ENCODE measurements around the gene WDR89. TPM values are rescaled to one million over a fixed set of nuclear protein-coding genes. Genes with fewer than 3 reads are reported as not detected.
"Not testable (repeated sequence)": the region's sequence is repeated elsewhere in the genome, so short reads cannot be mapped to it uniquely, and the experiment has no call there.

WDR89 gene
- polyA plus RNA-seq, 3 donors: 24.6 to 28.3 (median 24.8) TPM

DNA sequence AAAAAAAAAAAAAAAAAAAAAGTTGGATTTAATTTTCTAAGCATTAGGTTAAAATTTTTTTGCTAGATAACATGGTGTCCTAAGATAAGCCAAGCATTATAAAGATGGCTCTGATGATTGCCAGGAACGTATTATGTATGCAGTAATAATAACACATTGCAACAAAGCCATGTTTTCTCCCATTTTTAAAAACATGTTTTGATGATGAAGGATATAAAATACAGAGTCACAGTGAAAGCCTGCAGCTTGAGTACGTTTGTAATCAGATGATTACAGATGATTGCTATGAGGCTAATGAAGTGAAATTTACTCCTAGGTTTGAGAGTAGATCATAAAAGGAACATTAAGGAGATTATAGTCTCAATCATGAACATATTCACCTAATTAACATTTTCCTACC, 13.3 kb upstream of the WDR89 start:
- DNase-seq (ENCODE audit: low read depth in 3 of 3, low spot score in 2 of 3): no peak

DNA sequence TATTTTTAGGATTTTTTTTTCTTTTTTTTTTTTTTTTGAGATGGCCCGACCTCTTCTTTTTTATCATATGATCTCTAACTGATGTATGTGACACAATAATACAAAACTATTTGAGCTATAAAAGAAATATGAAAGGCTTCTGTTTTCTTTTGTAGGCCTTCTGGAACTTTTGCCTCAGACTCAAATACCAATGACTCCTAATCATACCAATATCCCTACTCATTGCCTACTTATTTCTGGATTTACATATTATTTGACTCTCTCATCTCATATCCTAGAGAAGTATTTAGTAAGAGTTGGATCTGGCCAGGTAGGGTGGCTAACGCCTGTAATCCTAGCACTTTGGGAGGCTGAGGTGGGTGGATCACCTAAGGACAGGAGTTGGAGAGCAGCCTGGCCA, 12.7 kb upstream of the WDR89 start:
- no peak for DNase-seq (ENCODE audit: low read depth in 3 of 3, low spot score in 2 of 3)

DNA sequence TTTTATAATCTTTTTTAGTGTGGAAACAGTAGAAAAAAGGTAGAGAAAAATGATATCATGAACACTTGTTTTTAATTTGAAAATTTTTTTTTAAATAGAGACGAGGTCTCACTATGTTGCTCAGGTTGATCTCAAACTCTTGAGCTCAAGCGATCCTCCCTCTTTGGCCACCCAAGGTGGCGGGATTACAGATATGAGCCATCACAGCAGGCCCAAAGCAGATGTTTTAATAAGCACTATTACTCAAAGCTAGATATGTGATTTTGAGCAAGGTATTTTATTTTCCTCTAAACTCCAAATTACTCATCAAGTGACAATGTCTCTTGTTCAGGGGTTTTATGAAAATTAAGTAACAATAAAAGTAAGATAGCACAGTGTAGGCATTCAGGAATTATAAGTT, 10.7 kb upstream of the WDR89 start:
- no peak for DNase-seq (ENCODE audit: low read depth in 3 of 3, low spot score in 2 of 3)

DNA sequence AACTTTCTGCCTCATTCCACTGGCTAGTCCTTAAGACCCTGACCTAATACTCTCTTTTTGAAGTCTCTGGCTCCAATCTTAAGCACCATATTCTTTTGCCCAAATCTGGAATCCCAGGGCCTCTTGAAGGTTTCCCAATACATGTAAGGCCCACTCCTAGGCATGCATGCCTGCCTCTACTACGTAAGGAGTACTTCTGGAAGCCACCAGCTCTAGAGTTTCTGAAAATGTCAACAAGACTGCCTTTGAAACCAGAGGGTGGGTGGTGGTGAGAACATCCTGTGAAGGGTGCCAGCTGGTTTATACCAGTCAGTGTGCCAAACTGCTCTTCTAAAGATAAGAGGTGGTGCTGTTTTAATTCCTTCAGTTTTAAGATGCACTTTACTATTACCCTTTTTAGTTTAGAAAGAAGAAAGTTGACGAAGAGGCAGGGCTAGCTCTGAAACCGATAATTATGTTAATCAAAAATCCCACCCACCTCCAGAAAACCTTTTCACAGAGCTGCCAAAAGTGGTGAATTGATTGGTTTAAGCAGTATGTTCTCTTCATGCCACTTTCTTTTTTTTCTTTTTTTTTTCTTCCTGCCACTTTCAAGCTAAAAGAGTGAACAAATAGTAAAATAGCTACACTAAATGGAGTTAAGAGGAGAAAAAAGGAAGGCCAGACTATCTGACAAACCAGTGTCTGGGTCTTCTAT, 8.7 kb upstream of the WDR89 start:
- DNase-seq (ENCODE audit: low read depth in 3 of 3, low spot score in 2 of 3): no peak

DNA sequence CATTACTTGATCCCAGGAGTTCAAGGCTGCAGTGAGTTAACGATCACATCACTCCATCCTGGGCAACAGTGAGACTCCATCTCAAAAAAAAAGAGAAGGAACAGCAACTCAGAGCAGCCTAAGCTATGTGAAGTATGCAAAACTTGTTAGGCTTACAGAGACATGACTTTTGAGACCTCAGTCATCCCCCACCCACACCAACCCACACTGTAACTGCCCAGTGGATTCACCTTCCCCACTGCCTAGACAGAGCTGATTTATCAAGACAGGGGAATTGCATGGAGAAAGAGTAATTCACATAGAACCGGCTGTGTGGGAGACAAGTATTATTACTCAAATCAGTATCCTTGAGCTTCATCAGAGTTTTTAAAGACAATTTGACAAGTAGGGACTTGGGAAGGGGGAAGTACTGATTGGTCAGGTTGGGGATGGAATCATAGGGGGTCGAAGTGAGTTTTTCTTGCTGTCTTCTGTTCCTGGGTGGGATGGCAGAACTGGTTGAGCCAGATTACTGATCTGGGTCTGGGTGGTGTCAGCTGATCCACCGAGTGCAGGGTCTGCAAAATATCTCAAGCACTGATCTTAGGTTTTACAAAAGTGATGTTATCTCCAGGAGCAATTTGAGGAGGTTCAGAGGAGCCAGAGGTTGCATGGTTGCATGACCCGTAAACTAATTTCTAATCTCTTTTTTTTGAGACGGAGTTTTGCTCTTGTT, 6.2 kb upstream of the WDR89 start:
- no peak for DNase-seq (ENCODE audit: low read depth in 3 of 3, low spot score in 2 of 3)

DNA sequence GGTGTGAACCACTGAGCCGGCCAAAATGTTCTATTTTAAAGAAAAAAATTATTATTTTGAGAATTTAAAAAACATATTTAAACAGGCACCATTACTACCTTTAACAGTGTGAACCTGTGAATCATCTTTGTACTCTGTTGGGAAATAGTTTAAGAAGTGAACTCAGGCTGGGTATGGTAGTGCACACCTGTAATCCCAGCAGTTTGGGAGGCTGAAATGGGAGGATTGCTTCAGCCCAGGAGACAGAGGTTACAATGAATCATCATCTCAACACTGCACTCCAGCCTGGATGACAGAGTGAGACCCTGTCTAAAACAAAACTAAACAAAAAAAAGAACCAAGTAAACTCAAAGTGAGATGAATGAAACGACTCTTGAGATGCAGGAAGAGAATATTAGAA, 3.1 kb upstream of the WDR89 start:
- DNase-seq (ENCODE audit: low read depth in 3 of 3, low spot score in 2 of 3): no peak

DNA sequence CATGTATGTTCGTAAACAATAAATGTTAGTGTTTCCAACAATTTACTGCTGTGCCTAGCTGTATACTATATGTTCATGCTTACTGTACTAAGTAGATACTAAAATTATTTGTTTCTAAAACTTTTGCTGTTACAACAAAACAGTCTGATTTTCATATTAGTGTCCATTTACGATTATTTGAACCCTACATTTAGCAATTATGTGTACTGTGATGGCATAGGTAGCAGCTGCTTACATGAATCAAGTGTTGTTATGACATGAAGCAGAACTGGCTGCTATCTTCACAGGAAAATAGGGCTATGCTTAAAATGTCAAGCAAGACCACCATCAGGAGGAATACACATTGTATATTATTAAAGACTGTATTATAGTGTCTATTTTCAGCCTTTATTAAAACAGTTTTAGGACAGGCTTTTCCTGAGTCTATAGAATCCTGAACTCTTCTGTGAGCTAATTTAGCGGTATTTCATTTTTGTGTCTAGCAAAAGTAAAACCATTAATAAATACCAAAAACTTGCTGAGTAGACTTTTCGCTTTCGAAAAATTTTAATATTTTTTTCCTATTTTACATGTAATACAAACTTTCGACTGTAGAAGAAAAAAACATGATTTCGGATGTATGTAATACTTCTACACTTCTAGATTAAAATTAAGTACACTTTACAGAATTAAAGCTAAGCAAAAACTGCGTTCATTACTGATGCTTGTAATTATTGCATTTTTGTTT, 1.1 kb upstream of the WDR89 start:
- DNase-seq (ENCODE audit: low read depth in 3 of 3, low spot score in 2 of 3): no peak

DNA sequence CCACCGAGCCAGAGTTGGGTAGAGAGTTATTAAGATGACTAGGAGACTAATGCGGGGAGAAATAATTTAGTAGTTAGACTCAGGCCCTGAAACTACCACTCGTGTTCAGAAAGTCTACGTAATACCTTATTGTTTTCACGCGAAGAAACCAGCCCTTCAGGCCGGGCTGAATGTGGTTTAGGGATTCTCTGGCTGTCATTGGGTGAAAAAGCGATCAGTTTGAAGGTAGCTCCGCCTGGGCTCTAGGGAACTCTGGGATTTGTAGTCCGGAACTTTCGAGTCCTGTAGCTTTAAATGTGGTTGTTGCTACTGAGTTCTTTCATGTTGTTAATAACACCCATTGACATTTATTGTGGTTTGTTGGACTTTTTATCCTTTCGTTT, 549 bp upstream of the WDR89 start:
- peak; percentile 95 to 99 (median 97) for DNase-seq (ENCODE audit: low read depth in 3 of 3, low spot score in 2 of 3)

DNA sequence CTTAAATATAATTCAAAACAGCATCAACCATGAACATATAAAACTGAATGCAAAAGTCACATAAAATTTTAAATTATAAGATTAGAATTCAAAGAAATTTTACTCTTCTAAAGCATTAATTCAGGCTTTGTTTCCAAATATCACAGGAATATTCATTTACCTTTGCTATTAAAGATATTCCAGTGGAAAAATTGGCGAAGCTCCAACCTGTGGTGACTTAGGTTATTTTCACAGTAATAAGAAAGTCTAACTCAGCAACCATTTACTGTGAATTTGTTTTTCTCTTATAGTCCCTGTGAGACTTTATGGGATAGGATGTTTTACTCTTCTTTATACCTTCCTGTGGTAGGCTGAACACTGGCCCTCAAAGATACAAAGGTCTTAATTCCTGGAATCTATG, 3.2 kb downstream of the WDR89 start:
- DNase-seq (ENCODE audit: low read depth in 3 of 3, low spot score in 2 of 3): no peak

DNA sequence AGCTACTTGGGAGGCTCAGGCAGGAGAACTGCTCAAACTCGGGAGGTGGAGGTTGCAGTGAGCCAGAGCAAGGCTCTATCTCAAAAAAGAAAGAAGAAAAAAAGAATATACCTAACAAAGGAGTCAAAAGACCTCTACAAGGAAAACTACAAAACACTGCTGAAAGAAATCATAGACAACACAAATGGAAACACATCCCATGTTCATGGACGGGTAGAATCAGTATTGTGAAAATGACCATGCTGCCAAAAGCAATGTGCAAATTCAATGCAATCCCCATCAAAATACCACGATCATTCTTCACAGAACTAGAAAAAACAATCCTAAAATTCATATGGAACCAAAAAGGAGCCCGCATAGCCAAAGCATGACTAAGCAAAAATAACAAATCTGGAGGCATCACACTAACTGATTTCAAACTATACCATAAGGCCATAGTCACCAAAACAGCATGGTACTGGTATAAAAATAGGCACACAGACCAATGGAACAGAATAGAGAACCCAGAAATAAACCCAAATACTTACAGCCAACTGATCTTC, 5.5 kb downstream of the WDR89 start:
- not testable (repeated sequence) for DNase-seq (ENCODE audit: low read depth in 3 of 3, low spot score in 2 of 3)

DNA sequence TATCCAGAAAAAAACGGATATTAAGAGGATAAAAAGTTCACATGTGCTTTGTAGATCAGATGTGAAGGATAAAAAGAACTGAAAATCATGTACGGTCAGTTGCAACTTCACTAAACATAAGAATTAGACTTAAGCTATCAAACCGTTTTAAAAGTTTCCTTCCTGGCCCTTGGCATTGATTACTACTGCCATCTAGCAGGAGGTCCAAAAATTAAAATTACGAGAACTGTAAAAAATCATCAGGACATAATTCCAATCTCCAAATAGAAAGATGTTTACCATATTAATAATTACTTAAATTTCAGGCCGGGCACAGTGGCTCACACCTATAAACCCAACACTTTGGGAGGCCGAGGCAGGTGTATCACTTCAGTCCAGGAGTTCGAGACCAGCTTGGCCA, 7.9 kb downstream of the WDR89 start:
- DNase-seq (ENCODE audit: low read depth in 3 of 3, low spot score in 2 of 3): no peak

DNA sequence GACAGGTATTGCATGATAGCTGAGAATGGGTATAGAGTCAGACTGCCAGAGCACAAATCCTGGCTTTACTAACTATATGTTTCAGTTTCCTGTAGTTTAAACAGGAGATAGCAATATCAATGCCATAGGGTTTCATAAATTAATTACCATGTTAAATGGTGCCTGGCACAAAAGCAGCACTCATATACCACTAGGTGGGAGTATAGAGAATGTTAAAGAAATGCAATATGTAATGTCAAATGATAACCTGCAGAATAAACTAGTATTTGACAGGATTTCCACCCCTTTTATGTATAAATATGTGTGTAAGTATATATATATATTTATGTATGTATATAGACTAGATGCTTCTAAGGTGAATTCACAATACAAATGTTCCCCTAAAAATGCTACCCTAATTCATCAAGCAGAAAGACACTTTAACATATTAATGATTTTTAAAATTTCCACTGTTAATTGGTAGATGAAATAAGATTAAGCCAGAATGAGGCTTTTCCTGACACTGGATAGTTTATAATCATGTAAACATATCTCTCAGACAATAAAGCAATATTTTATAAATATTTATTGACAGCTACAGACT, 8.6 kb downstream of the WDR89 start:
- DNase-seq (ENCODE audit: low read depth in 3 of 3, low spot score in 2 of 3): no peak

DNA sequence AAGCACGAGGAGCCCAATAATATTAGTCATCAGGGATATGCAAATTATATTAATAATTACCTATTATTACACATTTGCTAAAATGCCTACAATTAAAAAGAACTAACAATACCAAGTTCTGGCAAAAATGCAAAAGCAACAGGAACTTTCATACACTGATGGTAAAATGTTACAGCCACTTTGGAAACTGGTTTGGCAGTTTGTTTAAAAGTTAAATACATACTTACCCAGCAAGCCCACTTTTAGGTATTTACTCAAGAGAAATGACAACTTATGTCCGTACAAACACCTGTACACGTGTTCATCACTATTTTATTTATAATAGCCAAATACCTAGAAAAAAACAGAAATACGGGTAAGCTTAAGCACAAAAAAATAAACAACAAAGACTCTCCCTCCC, 17.0 kb downstream of the WDR89 start:
- no peak for DNase-seq (ENCODE audit: low read depth in 3 of 3, low spot score in 2 of 3)

DNA sequence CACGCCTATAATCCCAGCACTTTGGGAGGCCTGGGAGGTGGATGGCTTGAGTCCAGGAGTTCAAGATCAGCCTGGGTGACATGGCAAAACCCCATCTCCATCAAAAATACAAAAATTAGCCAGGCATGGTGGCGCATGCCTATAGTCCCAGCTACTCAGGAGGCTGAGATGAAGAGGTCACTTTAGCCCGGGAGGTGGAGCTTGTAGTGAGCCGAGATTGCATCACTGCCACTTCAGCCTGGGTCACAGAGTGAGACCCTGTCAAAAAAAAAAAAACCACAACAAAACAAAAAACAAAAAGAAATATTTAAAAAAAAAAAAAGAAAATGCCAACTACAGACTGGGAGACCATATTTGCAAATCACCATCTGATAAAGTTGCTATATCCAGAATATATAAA, 17.5 kb downstream of the WDR89 start:
- DNase-seq (ENCODE audit: low read depth in 3 of 3, low spot score in 2 of 3): no peak

DNA sequence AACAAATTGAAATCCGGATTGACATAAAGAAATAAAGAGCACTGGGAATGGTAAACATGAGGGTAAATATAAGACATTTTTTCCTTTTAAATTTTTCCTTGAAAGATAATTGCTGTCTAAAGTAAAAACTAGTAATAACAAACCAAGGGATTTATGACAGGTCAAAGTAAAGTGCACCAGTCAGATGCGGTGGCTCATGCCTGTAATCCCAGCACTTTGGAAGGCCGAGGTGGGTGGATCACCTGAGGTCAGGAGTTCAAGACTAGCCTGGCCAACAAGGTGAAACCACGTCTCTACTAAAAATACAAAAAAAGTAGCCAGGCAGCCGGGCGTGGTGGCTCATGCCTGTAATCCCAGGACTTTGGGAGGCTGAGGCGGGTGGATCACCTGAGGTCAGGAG, 19.7 kb downstream of the WDR89 start:
- not testable (repeated sequence) for DNase-seq (ENCODE audit: low read depth in 3 of 3, low spot score in 2 of 3)

DNA sequence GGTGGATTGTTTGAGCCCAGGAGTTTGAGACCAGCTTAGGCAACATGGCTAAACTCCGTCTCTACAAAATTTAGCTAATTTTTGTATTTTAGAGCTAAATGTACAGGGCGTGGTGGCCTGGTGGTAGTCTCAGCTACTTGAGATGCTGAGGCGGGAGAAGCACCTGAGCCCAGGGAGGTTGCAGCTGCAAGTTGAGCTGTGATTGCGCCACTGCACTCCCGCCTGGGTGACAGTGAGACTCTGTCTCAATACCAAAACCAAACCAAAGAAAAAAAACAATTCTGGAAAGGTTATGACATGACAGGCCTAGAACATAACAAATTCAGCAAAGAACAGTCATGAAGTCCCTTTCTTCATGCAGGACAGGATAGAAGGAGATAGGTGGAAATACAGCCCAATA, 25.7 kb downstream of the WDR89 start:
- DNase-seq (ENCODE audit: low read depth in 3 of 3, low spot score in 2 of 3): no peak

DNA sequence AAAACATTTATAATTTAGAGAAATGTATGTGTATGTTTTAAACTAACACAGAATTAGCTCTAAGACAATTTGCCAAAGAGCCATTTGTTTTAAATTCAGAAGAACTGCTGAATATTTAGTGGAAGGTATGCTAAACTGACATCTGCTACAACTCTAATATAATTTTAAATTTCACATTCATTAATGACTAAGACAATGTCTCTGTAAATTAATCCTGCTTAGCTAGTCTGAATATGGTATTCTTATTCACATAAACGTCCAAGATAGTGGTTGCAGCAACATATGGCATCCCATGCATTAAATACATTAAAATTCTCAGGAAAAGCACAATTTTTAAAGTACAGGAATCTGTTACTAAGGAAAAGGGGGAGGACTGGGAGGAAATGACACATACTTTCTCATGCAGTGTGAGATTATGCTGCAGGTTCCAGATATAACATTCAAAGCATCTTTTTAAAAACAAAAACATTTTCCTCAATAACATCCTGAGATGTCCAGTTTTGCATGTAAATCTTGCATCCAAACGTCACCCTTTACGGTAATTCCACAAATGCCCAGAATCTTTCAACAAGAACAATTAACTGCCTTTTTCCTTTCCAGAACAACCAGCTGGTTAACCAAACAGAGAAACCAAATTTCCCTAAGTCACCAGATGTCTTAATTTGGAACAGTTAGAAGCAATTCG, 26.9 kb downstream of the WDR89 start:
- DNase-seq (ENCODE audit: low read depth in 3 of 3, low spot score in 2 of 3): no peak

DNA sequence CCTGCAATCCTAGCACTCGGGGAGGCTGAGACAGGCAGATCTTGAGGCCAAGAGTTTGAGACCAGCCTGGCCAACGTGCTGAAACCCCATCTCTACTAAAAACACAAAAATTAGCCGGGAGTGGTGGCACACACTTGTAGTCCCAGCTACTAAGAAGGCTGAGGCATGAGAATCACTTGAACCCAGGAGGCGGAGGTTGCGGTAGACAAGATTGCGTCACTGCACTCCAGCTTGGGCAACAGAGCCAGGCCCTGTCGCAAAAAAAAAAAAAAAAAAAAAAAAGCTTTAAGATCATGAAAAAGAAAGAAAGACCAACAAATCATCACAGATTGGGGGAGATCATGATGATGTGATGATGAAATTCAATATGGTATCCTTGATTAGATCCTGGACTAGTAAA, 30.6 kb downstream of the WDR89 start:
- DNase-seq (ENCODE audit: low read depth in 3 of 3, low spot score in 2 of 3): no peak

DNA sequence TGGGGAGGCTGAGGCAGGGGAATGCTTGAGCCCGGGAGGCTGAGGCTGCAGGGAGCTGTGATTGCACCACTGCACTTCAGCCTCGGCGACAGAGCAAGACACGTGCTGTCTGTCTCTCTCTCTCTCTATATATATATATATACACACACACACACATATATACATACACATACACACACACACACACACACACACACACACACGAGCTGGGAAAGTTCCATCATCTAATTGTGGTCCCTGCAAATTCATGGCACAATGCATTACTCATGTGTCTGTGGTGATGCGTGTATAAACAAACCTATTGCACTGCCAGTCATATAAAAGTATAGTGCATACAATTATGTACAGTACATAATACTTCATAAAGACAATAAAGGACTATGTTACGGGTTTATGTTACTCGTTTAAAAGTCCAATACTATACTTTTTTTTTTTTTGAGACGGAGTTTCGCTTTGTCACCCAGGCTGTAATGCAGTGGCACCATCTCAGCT, 36.6 kb downstream of the WDR89 start:
- DNase-seq (ENCODE audit: low read depth in 3 of 3, low spot score in 2 of 3): no peak

DNA sequence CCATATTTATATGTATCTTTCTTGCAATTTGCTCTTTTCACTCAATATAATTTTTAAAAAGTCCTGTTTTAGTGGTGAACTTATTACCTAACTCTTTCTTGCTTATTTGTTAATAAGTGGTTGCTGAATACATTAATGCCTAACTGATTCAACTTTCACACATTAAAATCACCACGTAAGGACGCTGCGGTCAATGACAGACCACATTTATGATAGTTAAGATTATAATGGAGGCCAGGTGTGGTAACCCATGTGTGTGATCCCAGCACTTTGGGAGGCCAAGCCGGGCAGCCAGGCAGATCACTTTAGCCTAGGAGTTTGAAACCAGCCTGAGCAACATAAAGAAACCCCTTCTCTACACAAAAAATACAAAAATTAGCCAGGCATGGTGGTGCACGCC, 37.0 kb downstream of the WDR89 start:
- no peak for DNase-seq (ENCODE audit: low read depth in 3 of 3, low spot score in 2 of 3)
